Peyer's patch (tissue), 4 donors: ENCODE results near the gene ZDHHC13. TPM values are rescaled to one million over a fixed set of nuclear protein-coding genes. Genes with fewer than 3 reads are reported as not detected.

Experiments
- DNase-seq, 3 donors: peaks; one replicate each; pipeline ENCODE4 v3.0.0-alpha.2; 2017 to 2019
- H3K27ac ChIP-seq, 4 donors: fragments of 200-600 bp; sonication (generic); one replicate each; pipeline ENCODE4 v1.5.1; 2016 to 2019
- H3K27me3 ChIP-seq, 2 donors: fragments of 200-600 bp; sonication (generic); one replicate each; pipeline ENCODE4 v1.5.1; 2019
- H3K36me3 ChIP-seq, 3 donors: fragments of 200-600 bp; sonication (generic); one replicate each; pipeline ENCODE4 v1.5.1; 2016 to 2019
- H3K4me1 ChIP-seq, 4 donors: fragments of 200-600 bp; sonication (generic); one replicate each; pipeline ENCODE4 v1.5.1; 2016 to 2019
- H3K4me3 ChIP-seq, 4 donors: fragments of 200-600 bp; sonication (generic); 1 replicate in 3 of 4; 2 replicates in 1 of 4; pipeline ENCODE4 v1.5.1; 2016 to 2019; ENCODE audit warnings: mild to moderate bottlenecking in 1 of 4
- H3K9me3 ChIP-seq, 4 donors: fragments of 200-600 bp; sonication (generic); one replicate each; pipeline ENCODE4 v1.5.1; 2016 to 2019; ENCODE audit warnings: mild to moderate bottlenecking in 1 of 4
- POLR2A ChIP-seq, 2 donors: fragments of 450-650 bp; IDR thresholded peaks; one replicate each; pipeline ENCODE4 v1.5.1; 2017; ENCODE audit warnings: antibody characterized with exemption in 2 of 2, mild to moderate bottlenecking in 2 of 2, moderate library complexity in 2 of 2
- total RNA-seq, 4 donors: library from RNA; depleted of rRNA; stranded (reverse); fragments of >200 nt; gene quantifications; one replicate each; pipeline ENCODE4 v1.1.0, GENCODE V29; 2016
- TF ChIP-seq, protein P1 (sequence below), 6 experiments: fragments of 450-650 bp in 4 of 6; fragments of 200-600 bp in 2 of 6; sonication (generic) in 1 of 6; IDR thresholded peaks; one replicate each; pipeline ENCODE4 v1.5.1; 2017 to 2019; ENCODE audit warnings: antibody characterized with exemption in 6 of 6, mild to moderate bottlenecking in 3 of 6, moderate library complexity in 1 of 6

The ZDHHC13 gene
- total RNA-seq, 4 donors from 2014 or later, result 10.7 to 34.6 (median 27.1) TPM

DNA sequence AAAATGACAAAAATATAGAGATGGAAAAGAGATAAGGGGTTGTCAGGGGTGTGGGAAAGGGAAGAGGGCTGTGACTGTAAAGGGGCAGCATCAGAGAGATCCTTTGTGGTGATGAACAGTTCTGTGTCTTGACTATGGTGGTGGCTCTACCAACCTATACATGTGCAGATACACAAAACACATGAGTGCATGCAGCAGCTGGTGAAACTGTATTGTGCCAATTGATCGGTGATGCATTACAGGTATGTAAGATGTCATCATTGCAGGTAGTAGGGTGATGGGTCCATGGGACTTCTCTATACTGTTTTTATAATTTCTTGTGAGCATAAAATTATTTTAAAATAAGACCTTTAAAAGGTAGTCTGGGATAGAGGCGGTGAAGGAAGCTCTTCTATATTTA, 24.1 kb upstream of the ZDHHC13 start:
- Histone ChIP-seq H3K4me3 (no peak overlapping the region), H3K9me3 (no peaks in the 10 kb centered on the region), H3K27ac (no peak overlapping the region), H3K4me1 (no peaks in the 10 kb centered on the region), H3K36me3 (no peaks in the 10 kb centered on the region), H3K27me3 (no peaks in the 10 kb centered on the region)
- no peak for TF ChIP-seq POLR2A (IDR thresholded peaks at IDR 0.05)
- TF ChIP-seq, protein P1, sequence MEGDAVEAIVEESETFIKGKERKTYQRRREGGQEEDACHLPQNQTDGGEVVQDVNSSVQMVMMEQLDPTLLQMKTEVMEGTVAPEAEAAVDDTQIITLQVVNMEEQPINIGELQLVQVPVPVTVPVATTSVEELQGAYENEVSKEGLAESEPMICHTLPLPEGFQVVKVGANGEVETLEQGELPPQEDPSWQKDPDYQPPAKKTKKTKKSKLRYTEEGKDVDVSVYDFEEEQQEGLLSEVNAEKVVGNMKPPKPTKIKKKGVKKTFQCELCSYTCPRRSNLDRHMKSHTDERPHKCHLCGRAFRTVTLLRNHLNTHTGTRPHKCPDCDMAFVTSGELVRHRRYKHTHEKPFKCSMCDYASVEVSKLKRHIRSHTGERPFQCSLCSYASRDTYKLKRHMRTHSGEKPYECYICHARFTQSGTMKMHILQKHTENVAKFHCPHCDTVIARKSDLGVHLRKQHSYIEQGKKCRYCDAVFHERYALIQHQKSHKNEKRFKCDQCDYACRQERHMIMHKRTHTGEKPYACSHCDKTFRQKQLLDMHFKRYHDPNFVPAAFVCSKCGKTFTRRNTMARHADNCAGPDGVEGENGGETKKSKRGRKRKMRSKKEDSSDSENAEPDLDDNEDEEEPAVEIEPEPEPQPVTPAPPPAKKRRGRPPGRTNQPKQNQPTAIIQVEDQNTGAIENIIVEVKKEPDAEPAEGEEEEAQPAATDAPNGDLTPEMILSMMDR (IDR thresholded peaks at IDR 0.05), result no peak
- no peak for DNase-seq

DNA sequence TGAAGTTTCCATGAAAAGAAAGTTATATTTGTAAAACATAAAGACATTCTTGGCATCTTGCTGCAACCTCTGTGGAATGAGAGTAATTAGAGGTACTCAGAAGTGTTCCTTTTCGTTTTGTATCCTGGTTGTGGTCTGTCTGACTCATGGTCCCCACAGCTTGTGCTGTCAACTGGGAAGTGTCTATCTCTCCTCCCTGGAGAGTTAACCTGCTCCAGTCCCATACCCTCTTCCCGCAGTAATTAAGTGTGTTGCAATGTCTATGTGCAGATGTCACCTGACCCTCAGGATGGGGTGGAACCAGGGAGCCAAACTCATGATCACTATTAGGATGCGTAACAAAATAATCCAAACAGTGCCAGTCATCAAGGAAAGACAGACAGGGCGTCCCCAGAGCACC, 23.0 kb upstream of the ZDHHC13 start:
- no peak for DNase-seq
- TF ChIP-seq, protein P1 (IDR thresholded peaks at IDR 0.05), result no peak
- no peak for TF ChIP-seq POLR2A (IDR thresholded peaks at IDR 0.05)
- Histone ChIP-seq H3K4me1 (no peaks in the 10 kb centered on the region), H3K9me3 (no peaks in the 10 kb centered on the region), H3K27me3 (no peaks in the 10 kb centered on the region), H3K36me3 (no peaks in the 10 kb centered on the region), H3K4me3 (no peak overlapping the region), H3K27ac (no peak overlapping the region)

DNA sequence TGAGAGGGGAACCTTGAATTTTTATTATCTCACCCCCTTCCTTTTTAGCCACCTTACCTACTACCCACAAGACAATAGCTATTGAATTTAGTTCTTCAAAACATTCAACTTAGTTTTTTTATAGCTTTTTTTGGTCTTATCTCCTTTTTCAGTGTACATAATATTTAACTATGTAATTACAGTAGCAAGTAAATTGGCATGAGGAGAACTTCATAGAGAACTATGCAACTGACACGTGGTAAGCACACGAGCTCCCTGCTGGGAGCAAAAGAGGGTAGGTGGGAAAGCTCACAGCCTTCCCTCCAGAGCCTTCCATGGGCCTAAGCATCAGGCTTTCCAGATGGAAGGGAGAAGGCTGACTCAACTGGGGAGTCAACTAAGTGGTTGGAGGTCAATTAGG, 22.1 kb upstream of the ZDHHC13 start:
- Histone ChIP-seq H3K36me3 (no peaks in the 10 kb centered on the region), H3K4me1 (no peaks in the 10 kb centered on the region), H3K27ac (no peak overlapping the region), H3K27me3 (no peaks in the 10 kb centered on the region), H3K9me3 (no peaks in the 10 kb centered on the region), H3K4me3 (no peak overlapping the region)
- DNase-seq, result no peak
- TF ChIP-seq, protein P1 (IDR thresholded peaks at IDR 0.05), result no peak
- TF ChIP-seq POLR2A (IDR thresholded peaks at IDR 0.05), result no peak

DNA sequence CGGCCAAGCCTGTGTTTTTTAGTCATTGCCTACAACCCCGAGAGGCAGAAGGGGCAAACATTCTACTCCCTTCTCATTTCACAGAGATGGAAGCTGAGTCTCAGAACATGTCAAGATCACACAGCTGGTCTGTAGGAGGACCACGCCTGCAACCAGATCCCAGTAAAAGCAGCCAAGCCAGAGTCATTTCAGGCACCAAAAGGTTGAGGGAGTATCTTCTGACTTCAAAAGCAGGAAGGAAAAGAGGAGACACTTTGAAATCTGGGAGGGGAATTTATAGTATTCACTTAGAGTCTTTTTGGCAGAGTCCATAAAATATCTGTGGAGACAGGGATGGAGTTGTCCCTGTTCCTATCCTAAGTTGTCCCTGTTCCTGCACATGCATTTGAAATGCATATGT, 17.9 kb upstream of the ZDHHC13 start:
- H3K36me3 ChIP-seq, result no peaks in the 10 kb centered on the region
- TF ChIP-seq POLR2A (IDR thresholded peaks at IDR 0.05), result no peak
- TF ChIP-seq, protein P1 (IDR thresholded peaks at IDR 0.05), result no peak
- H3K27ac ChIP-seq, result no peak overlapping the region
- DNase-seq, result no peak
- peaks cover 0 to 9% (median 0%) of the 10 kb centered on the region in 4 donors for H3K4me1 ChIP-seq
- H3K27me3 ChIP-seq, result no peaks in the 10 kb centered on the region
- H3K9me3 ChIP-seq, result no peaks in the 10 kb centered on the region
- H3K4me3 ChIP-seq, result no peak overlapping the region

DNA sequence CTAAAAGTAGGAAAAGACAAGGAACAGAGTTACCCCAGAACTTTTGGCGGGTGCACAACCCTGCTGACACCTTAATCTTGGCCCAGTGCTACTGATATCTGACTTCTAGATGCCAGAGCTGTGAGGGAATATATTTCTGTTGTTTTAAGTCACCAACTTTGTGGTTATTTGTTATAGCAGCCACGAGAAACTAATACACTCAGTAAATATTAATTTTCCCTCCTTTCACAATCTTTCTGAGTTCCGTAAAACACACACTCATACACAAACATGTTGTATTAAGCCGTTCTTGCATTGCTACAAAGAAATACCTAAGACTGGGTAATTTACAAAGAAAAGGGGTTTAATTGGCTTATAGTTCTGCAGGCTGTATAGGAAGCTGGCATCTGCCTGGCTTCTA, 16.1 kb upstream of the ZDHHC13 start:
- H3K4me1 ChIP-seq, result peaks cover 0 to 9% (median 0%) of the 10 kb centered on the region in 4 donors
- no peak overlapping the region for H3K27ac ChIP-seq
- no peak overlapping the region for H3K4me3 ChIP-seq
- TF ChIP-seq POLR2A (IDR thresholded peaks at IDR 0.05), result no peak
- TF ChIP-seq, protein P1 (IDR thresholded peaks at IDR 0.05), result no peak
- H3K36me3 ChIP-seq, result no peaks in the 10 kb centered on the region
- no peak for DNase-seq
- no peaks in the 10 kb centered on the region for H3K9me3 ChIP-seq
- no peaks in the 10 kb centered on the region for H3K27me3 ChIP-seq
